Midbrain (tissue), 1 donor: ENCODE results near the gene OR9Q1.
"Not testable (repeated sequence)": the region's sequence is repeated elsewhere in the genome, so short reads cannot be mapped to it uniquely, and the experiment has no call there.

Experiments used
- DNase-seq: peaks from one replicate; lab custom pipeline; 2025; lab: John Stamatoyannopoulos, UW

OR9Q1 gene

DNA sequence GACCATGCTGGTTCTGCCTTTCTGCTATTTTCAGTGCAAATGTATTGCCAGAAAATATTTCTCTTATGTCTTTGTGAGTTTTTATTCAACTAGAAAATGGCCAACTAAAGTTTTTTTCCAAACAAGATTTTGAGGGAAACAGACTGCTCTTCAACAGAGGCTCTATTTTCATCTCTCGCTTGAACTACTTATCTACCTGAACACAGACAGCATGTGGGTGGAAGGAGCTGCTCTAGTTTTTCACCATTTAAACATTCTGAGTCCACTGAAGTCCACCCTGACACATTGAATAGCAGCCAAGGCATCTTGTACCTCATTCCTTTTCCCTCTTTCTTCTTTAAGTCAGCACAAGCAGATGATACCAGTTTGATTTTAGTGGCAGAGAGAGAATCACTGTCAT, 111.5 kb downstream of the OR9Q1 start:
- DNase-seq: no peak

DNA sequence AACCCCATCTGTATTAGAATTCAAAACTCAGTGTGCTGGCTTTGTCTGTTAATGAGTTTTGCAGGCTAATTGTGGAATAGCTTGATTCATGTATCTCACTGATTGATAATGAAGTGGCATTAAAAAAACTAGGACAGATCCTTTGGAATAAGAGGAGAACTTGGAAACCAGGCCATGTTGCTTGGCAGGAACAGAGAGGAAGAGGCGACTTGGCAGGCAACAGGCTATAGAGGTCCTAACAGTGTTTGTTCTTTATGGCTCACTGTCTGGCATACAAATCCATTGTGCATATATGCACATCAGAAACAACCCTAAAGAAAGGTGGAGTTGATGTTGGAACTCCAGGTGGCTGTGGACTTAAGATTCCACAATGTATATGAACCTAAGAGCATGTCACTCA, 119.1 kb downstream of the OR9Q1 start:
- no peak for DNase-seq

DNA sequence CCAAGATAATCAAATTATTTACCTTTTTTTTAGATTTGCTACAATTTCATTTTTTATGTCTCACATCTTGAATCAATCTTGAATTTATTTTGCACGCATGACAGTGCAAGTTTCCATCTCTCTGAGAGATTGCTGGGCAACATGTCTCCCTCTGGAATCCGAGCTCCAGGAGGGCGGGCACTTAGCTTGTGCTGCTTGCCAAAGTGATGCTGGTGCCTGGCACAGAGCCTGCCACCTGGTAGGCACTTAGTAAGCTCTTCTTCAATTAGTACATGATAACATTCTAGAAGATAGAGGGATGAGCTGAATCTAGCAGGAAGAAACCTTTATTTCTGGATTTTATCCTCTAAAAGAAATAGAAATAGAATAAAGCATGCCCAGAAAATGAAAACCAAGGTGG, 129.1 kb downstream of the OR9Q1 start:
- no peak for DNase-seq

DNA sequence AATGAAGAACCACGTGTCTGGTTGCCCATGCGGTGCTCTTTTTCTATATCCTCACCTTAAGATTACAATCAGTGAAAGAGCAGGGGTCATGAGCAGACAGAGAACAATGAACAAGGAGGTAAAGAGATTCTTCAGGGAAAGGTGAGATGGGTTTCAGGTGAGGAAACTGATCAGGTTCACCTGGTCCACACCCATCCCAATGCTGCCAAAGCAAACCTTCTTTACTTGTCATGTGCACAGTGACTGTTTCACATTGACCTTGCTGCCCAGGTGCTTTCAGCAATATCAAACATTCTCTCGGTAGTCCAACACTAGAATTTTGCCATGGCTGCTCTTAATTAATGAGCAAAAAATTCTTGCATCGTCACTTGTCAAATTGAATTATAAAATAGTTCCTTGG, 140.7 kb downstream of the OR9Q1 start:
- DNase-seq: no peak

DNA sequence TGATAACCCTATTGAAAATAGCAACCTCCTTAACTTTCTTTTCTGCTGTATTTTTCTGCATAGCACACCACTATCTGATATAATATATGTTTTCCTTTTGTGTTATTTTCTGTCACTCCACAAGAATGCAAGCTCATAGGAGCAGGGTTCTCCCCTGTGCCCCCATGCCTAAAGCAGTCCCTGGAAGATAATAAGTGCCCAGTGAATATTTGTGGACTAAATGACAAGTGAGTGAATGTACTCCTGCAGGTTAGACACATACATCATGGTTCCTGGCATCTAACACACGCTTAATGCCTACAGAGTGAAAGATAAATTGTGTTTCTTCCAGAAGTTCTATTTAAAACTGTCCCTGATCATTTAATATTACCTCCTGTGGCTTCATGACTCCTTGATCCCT, 141.3 kb downstream of the OR9Q1 start:
- no peak for DNase-seq

DNA sequence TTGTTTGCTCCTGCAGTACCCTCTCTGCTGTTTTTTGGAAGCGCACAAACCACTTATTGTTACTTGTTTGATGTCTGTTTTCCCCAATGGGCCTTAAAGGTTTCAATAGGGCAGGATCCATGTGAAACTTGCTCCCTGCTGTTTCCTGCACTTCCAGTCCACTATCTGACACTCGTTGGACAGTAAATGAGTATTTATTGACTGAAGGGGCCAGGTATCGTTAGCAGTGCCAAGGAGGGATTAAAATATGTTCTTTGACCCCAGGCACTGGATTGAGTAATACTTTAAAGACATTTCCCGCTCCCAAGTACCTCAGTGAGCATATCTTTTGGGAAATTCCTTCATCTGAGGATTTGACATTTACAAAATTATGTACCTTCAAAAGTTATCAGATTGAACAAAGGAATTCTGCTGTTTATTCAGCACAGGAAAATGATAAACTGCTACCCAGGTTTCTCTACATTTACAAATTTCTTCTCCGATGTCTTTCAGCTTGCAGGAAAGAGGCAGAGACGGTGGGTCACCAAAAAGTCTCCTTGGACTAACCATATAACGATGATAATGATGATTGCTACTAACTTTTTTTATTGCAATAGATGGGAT, 141.9 kb downstream of the OR9Q1 start:
- DNase-seq: no peak

DNA sequence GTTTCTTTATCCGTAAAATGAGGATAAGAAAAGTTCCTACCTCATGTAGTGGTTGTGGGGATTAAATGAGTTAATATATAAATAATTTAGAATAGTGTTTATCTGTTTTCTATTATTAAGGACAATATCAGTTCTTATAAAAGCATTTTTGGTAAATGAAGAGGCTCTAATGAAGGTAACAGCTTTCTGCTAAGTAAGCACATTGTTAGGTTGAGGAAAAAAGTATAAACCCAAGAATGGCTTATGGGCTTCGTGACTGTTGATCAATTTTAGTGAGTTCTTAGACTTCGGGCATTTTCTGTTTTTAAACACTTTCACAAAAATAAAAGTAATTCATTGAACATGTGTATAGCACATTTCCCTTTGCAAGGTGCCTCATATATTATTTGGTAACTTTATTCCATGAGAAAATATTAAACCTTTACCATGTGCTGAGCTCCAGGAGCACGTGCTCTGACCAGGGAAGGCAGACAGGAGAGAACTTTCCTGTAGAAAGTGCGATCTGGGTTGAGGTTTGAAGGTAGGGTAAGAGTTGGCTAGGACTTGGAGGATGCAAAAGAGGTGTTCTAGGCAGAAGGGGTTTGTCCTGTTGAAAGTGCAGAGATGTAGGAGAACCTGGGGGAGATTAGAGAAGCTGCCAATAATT, 153.9 kb downstream of the OR9Q1 start:
- no peak for DNase-seq

DNA sequence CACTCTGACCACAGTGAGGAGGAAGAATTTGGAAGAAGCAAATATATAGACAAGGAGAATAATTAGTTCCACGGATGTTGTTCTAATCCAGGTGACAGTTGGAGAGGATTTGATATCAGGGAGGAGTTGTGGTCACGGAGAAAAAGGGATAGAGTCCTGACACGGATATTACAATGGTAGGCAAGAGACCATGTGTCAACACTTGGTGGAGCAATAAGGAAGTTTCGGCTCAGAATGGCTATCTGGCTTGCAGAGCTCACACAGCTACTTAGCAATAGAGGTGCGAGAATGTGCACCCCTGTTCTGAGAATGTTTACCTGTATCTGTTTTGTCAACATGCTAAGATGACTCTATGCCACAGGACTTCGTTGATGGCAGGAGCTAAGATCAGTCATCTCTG, 154.8 kb downstream of the OR9Q1 start:
- DNase-seq: no peak

DNA sequence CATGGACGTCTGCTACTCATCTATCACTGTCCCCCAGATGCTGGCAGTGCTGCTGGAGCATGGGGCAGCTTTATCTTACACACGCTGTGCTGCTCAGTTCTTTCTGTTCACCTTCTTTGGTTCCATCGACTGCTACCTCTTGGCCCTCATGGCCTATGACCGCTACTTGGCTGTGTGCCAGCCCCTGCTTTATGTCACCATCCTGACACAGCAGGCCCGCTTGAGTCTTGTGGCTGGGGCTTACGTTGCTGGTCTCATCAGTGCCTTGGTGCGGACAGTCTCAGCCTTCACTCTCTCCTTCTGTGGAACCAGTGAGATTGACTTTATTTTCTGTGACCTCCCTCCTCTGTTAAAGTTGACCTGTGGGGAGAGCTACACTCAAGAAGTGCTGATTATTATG, 156.0 kb downstream of the OR9Q1 start:
- DNase-seq: no peak

DNA sequence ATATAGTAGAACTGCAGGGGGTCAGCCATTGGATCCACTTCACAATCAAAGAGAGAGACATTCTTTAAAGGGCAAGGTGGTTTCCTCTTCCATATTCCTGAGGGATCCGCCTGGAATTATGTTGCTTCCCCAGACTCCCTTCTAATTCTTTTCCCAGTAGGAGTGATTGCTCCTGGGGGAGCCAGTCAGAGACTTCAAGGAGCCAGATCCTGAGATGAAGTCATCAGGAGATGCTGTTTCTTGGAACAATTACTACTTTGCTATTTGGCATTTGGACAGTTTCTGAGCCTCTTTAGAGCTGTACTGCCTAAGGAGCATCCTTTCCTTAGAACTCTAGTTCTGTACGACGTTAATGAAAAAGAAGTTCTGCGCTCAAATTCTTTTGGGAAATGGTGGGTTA, 163.3 kb downstream of the OR9Q1 start:
- no peak for DNase-seq

DNA sequence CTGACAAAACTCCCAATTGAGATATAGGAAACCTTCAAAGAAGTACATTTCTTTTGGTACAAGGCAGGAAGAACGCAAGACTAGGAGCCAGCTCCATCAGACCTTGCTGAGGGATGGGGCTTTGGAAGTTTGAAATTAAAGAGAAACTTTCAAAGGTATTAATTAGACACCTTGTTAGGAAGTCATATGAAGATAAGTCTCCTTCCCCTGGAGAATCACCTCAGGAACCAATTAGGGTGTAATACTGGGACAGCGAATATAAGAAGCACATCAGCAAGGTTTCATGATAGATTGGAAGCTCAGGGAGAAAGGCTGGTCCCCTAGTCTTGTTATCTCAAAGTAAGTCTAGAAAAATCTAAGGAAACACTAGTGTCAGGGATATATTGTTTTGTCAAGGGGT, 165.1 kb downstream of the OR9Q1 start, which contains the start of gene OR9Q2:
OR9Q2 (plus strand) TSS at position 301 of the 400 bp plus-strand sequence. CDS start 1,421 bp downstream, outside the sequence.
- no peak for DNase-seq

DNA sequence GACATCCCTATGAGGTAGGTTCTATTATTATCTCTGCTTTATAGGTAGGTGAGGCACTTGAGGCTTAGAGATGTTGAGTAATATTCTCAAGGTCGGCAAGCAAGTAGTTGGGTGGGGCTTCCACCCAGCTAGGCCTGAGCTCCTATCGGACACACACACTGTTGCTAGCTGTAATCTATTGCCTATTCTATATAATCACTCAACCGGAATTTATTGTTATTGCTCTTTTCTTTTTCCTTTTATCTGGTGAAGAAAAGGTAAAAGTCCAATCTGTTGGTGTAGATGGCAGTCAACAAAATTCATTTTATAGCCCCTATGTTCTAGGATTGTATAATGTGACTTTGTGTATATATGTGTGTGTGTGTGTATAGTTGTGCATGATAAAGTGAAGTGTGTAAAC, 168.5 kb downstream of the OR9Q1 start:
- DNase-seq: no peak

DNA sequence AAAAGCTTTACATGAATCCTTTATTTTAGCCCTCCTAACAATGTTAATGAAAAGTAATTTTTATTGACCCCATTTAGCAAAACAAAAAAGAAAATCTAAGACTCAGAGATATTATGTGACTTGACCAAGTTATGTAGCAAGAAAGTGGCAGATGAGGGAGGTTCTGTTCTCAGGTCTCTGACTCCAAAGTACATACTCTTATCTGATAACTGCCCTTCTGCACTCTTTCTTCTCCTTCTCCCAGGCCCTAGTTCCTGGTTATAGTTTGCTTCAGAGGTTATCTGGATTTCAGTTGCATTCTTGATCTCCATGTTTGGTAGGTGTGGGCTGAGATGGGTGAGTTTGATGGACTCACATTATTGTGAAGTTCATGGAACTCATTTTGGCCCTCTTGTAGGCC, 169.7 kb downstream of the OR9Q1 start:
- no peak for DNase-seq

DNA sequence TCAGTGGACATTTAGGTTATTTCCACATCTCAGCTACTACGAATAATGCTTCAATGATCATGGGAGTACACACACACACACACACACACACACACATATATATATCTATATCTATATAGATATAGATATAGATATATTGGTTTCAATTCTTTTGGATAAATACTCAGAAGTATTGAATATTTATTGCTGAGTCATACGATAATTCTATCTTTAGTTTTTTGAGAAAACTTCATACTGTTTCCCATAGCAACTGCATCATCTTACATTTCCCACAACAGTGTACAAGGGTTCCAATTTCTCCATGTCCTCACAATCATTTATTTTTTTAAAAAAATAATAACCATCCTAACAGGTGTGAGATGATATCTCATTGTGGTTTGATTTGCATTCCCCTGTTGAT, 172.3 kb downstream of the OR9Q1 start:
- DNase-seq: no peak

DNA sequence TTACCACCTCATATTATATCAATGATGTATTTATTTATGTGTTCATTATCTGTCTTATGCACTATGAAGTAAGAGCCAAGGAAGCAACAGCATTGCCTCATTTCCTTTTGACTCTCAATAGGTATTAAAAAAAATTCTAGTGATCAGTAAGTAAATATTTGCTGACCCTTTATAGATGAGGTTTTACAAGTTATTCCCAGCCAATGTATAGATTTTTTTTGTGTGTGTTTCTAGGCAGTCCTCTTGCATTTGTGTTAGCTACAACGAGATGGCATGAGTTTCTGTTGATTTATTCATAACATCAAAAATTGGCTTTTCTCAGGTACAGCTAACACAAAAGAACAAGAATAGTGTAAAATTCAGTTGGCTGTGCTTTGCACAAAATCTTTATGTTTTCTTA, 175.6 kb downstream of the OR9Q1 start:
- no peak for DNase-seq

DNA sequence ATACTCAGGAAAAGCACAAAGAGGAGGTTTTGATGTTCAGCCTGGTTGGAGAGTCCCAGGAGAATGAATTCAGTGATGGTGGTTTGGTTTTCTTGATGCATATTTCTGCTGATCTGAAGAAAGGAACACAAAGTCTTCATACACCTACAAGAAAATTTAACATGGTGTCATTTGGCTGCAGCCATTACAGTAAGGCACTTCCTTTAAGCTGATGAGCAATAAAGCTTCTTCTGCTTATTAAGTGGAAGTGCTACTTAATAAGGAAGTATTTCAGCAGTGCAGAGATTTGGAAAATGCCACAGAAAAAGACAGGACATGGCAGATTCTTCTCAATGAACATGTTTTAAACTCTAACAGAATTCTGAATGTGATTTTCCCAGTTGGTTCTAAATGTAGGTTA, 180.4 kb downstream of the OR9Q1 start, which contains the start of gene OR1S2:
OR1S2 (minus strand) TSS at position 101 of the 400 bp plus-strand sequence; CDS start at position 101, 0 bp downstream.
- DNase-seq: no peak

DNA sequence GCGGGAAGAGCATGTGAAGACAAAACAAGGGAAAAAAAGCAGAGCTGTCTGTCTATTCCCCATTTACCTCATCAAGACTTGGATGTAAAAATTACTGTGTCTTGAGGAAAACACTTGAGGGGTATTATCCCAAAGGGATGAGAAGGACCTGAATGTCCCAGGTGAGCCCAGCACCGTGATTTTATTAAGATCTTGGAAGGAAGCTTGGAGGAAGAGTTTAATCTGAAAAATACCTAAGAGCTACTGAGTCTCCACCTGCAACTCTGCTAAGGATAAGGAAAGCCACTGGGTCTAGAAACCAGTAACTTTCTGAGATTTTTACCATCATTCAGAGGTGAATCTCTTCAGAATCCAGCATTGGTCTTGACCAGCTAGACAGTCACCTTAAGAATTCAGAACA, 188.7 kb downstream of the OR9Q1 start, which contains the start of gene OR1S1:
OR1S1 (plus strand) TSS at position 301 of the 400 bp plus-strand sequence.
- not testable (repeated sequence) for DNase-seq

DNA sequence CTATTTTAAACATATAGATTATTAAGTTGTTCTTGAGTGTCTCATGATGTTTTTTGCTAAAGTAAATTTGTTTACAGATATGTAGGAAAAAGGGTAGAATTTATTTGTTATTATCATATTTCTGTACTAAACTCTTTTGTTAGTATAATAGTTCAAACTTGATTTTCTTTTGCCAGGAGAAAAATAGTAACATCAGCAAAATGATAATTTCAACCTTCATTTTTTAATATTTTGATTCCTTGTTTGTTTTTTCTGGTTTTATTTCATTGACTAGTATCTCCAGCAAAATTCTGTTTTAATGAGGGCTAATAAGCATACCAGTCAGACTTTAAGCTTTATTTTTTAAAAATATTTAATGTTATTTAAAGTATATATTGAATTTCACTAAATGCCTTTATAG, 192.8 kb downstream of the OR9Q1 start:
- no peak for DNase-seq

DNA sequence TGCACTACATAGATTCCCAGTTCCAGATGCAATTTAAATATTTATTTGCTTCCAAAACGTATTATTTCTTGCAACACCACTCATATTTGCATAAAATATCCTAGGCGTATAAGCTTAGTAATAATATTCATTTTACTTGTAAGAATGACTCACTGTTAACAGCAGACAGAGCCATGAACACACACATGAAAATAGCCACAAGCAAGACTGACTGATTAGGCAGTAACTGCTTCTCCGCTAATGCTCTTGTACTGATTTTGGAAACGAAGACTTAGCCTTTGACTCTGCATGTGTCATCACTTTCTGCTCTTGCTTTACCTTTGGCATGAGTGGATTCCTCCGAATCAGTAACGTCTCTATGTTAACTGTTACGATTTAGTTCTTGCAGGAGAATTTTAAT, 199.0 kb downstream of the OR9Q1 start:
- DNase-seq: no peak

DNA sequence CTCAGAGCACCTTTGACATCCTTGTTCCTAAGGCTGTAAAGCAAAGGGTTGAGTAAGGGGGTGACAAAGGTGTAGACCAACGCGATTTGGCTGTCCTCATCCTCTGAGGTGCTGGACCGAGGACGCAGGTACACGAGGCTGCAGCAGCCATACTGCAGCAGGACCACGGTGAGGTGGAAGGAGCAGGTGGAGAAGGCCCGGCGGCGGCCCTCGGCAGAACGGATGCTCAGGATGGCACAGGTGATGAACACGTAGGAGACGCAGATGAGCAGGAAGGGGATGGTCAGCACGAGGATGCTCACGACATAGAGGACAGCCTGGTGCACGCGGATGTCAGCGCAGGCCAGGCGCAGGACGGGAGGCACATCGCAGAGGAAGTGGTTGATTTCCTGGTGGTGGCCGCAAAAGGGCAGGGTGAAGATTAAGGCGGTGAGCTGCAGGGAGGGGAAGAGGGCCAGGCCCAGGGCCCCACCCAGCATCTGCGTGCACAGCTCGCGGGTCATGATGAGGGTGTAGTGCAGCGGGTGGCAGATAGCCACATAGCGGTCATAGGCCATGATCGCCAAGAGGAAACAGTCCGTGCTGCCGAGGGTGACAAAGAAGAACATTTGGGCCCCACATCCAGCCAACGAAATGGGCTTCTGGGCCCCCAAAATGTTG, 204.4 kb downstream of the OR9Q1 start:
- DNase-seq: no peak
